GM23338 (cell line): Measurements from ENCODE around the gene MGRN1. TPM values are rescaled to one million over a fixed set of nuclear protein-coding genes. Genes with fewer than 3 reads are reported as not detected.

Experiments
- ATAC-seq: fragments of 200-7000 bp; cut with Tn5 transposase; 3 replicates; pipeline ENCODE4 v1.9.1; 2020
- DNase-seq: peaks from one replicate; pipeline ENCODE4 v3.0.0-alpha.2; 2015; ENCODE audit warnings: low spot score
- H2AFZ ChIP-seq: fragments of 200-600 bp; sonication (generic); 2 replicates; pipeline ENCODE4 v1.8.0; 2016; ENCODE audit warnings: antibody characterized with exemption, mild to moderate bottlenecking, moderate library complexity
- H3F3A ChIP-seq: fragments of 200-600 bp; sonication (generic); replicated peaks from 2 replicates; pipeline ENCODE4 v1.8.0; 2017; ENCODE audit warnings: antibody characterized with exemption, mixed run types, low read depth
- H3K27ac ChIP-seq: fragments of 200-600 bp; sonication (generic); 2 replicates; pipeline ENCODE4 v1.6.1; 2016; ENCODE audit warnings: low read depth
- H3K27me3 ChIP-seq: fragments of 200-600 bp; sonication (generic); 2 replicates; pipeline ENCODE4 v1.8.0; 2016; ENCODE audit warnings: mild to moderate bottlenecking, mixed run types, moderate library complexity; ENCODE audit not compliant: insufficient read depth
- H3K36me3 ChIP-seq: fragments of 200-600 bp; sonication (generic); 2 replicates; pipeline ENCODE4 v1.8.0; 2016; ENCODE audit warnings: mild to moderate bottlenecking; ENCODE audit not compliant: insufficient read depth
- H3K4me1 ChIP-seq: fragments of 200-600 bp; sonication (generic); 2 replicates; pipeline ENCODE4 v1.8.0; 2016; ENCODE audit warnings: mild to moderate bottlenecking, moderate library complexity; ENCODE audit not compliant: insufficient read depth
- H3K4me2 ChIP-seq: fragments of 200-600 bp; sonication (generic); 2 replicates; pipeline ENCODE4 v1.7.1; 2017; ENCODE audit warnings: mixed run types
- H3K4me3 ChIP-seq: fragments of 200-600 bp; sonication (generic); 2 replicates; pipeline ENCODE4 v1.6.1; 2016; ENCODE audit warnings: mixed run types
- H3K79me2 ChIP-seq: fragments of 200-600 bp; sonication (generic); replicated peaks from 2 replicates; pipeline ENCODE4 v1.8.0; 2017; ENCODE audit warnings: mild to moderate bottlenecking; ENCODE audit not compliant: insufficient read depth
- H3K9me2 ChIP-seq: fragments of 200-600 bp; sonication (generic); 2 replicates; pipeline ENCODE4 v1.8.0; 2017; ENCODE audit not compliant: insufficient read depth
- H4K20me1 ChIP-seq: fragments of 200-600 bp; sonication (generic); replicated peaks from 2 replicates; pipeline ENCODE4 v1.8.0; 2017; ENCODE audit warnings: mild to moderate bottlenecking; ENCODE audit not compliant: insufficient read depth
- H3K27ac Mint-ChIP-seq: 2 replicates; pipeline ENCODE4 v1.8.0; 2020; ENCODE audit warnings: inconsistent platforms, mild to moderate bottlenecking, moderate library complexity, mixed read lengths
- H3K27me3 Mint-ChIP-seq: 3 replicates; pipeline ENCODE4 v1.8.0; 2022; ENCODE audit warnings: low read depth, mild to moderate bottlenecking, moderate library complexity, mixed read lengths, inconsistent platforms; ENCODE audit not compliant: insufficient read depth, poor library complexity
- H3K36me3 Mint-ChIP-seq: 3 replicates; pipeline ENCODE4 v1.8.0; 2021; ENCODE audit warnings: low read depth, mild to moderate bottlenecking, inconsistent platforms, moderate library complexity, mixed read lengths
- H3K4me1 Mint-ChIP-seq: 3 replicates; pipeline ENCODE4 v1.8.0; 2020; ENCODE audit warnings: mild to moderate bottlenecking, inconsistent platforms, mixed read lengths
- H3K4me3 Mint-ChIP-seq: 3 replicates; pipeline ENCODE4 v1.8.0; 2021; ENCODE audit warnings: moderate library complexity, mild to moderate bottlenecking, inconsistent platforms, mixed read lengths
- H3K9me3 Mint-ChIP-seq: 3 replicates; pipeline ENCODE4 v1.8.0; 2020; ENCODE audit warnings: moderate library complexity, mild to moderate bottlenecking, inconsistent platforms, mixed read lengths
- CTCF ChIP-seq, 2 experiments: fragments of 200-600 bp in 1 of 2; sonication (generic) in 1 of 2; conservative IDR thresholded peaks; 2 replicates each; pipeline versions ENCODE4 v1.5.1 to v1.6.1; 2016 to 2017; ENCODE audit warnings: antibody characterized with exemption in 2 of 2, low read depth in 2 of 2, mild to moderate bottlenecking in 2 of 2, moderate library complexity in 1 of 2
- EZH2 ChIP-seq: fragments of 200-600 bp; sonication (generic); IDR thresholded peaks from one replicate; pipeline ENCODE4 v1.8.0; 2017; ENCODE audit warnings: antibody characterized with exemption, mild to moderate bottlenecking, low read depth; ENCODE audit not compliant: unreplicated experiment
- EZH2phosphoT487 ChIP-seq: fragments of 200-600 bp; sonication (generic); IDR thresholded peaks from one replicate; pipeline ENCODE4 v1.8.1; 2018; ENCODE audit warnings: antibody characterized with exemption; ENCODE audit not compliant: unreplicated experiment
- JUNB ChIP-seq: IDR thresholded peaks from one replicate; pipeline ENCODE4 v1.6.1; 2016; ENCODE audit warnings: antibody characterized with exemption; ENCODE audit not compliant: unreplicated experiment
- NANOG ChIP-seq: IDR thresholded peaks from 2 replicates; pipeline ENCODE4 v1.6.1; 2016; ENCODE audit warnings: antibody characterized with exemption, borderline replicate concordance
- POLR2AphosphoS5 ChIP-seq: IDR thresholded peaks from 2 replicates; pipeline ENCODE4 v1.6.1; 2016; ENCODE audit warnings: antibody characterized with exemption, low read depth
- REST ChIP-seq: IDR thresholded peaks from one replicate; pipeline ENCODE4 v1.6.1; 2018; ENCODE audit warnings: antibody characterized with exemption; ENCODE audit not compliant: unreplicated experiment
- ZNF114 ChIP-seq: fragments of 250-450 bp; sonication (Bioruptor Pico); IDR thresholded peaks from 2 replicates; pipeline ENCODE4 v1.5.0; 2020; ENCODE audit warnings: mild to moderate bottlenecking, moderate library complexity
- ZNF331 ChIP-seq: fragments of 250-450 bp; sonication (Bioruptor Pico); IDR thresholded peaks from 2 replicates; pipeline ENCODE4 v1.5.0; 2020; ENCODE audit warnings: low read depth, mild to moderate bottlenecking, moderate library complexity
- ZNF462 ChIP-seq: fragments of 250-450 bp; sonication (Bioruptor Pico); IDR thresholded peaks from 2 replicates; pipeline ENCODE4 v1.5.0; 2020; ENCODE audit warnings: mild to moderate bottlenecking, moderate library complexity
- polyA plus RNA-seq: library from polyadenylated mRNA; unstranded; fragments of >200 nt; fragmentation: Nextera tagmentation; extraction: Ambion mirVana; gene quantifications from 2 replicates; pipeline ENCODE4 v1.2.1, GENCODE V29; 2016
- total RNA-seq: library from RNA; depleted of rRNA; stranded (reverse); fragments of >200 nt; shearing (Covaris generic); gene quantifications from 2 replicates; pipeline ENCODE4 v1.2.3, GENCODE V29; 2014

The MGRN1 gene
- total and polyA plus RNA-seq, 2 experiments from 2014 or later = 13.1 to 71.8 TPM

- no peak for TF ChIP-seq ZNF462
- no peak for TF ChIP-seq JUNB
Measured at GRCh38 chr16:4687416-4687815, 62.8 kb downstream of the MGRN1 start (continued).

- DNase-seq = no peak
- Mint-ChIP-seq H3K27ac (0 out of 2 replicates have a peak overlapping the region, but pooled peaks have one; percentile 79), H3K4me3 (no peak overlapping the region), H3K4me1 (no peaks in the 10 kb centered on the region), H3K9me3 (no peaks in the 10 kb centered on the region; the same call in 2 of the 3 replicates), H3K27me3 (peaks cover 13% of the 10 kb centered on the region), H3K36me3 (peaks cover 11% of the 10 kb centered on the region; the same call in 1 of the 3 replicates)
- no peaks in the 10 kb centered on the region for H3K9me2 ChIP-seq
- no peak overlapping the region for H3K27ac ChIP-seq
- H3F3A ChIP-seq = no peaks in the 10 kb centered on the region; the same call in 1 of the 2 replicates
- H3K27me3 ChIP-seq = no peaks in the 10 kb centered on the region
- no peaks in the 10 kb centered on the region for H3K36me3 ChIP-seq
- H3K4me1 ChIP-seq = no peaks in the 10 kb centered on the region; the same call in 1 of the 2 replicates
- H2AFZ ChIP-seq = no peak overlapping the region
- no peak overlapping the region for H3K4me2 ChIP-seq
- H4K20me1 ChIP-seq = no peaks in the 10 kb centered on the region
- no peaks in the 10 kb centered on the region for H3K79me2 ChIP-seq
- no peak for ATAC-seq
- H3K4me3 ChIP-seq = no peak overlapping the region
- TF ChIP-seq EZH2 (no peak), REST (no peak), EZH2phosphoT487 (no peak), CTCF (conservative IDR thresholded peaks at IDR 0.05; ENCODE audit: low read depth in 2 of 2) (no peak), ZNF331 (CRISPR knock-in tag) (no peak), NANOG (no peak), POLR2AphosphoS5 (no peak), ZNF114 (CRISPR knock-in tag) (no peak)
Measured at GRCh38 chr16:4687946-4688673, 63.5 kb downstream of the MGRN1 start.
